ENCODE data around the gene TM9SF1. TPM values are rescaled to one million over a fixed set of nuclear protein-coding genes. Genes with fewer than 3 reads are reported as not detected.

TM9SF1 gene
- total RNA-seq, 1 donor from 2014 or later, result 37.3 TPM

- peaks cover 0 to 17% of the 10 kb centered on the region in 2 donors for H3K36me3 ChIP-seq
- H3K4me3 ChIP-seq, result peak overlapping the region; percentile 65 to 72
- peaks cover 39% of the 10 kb centered on the region for H3K4me1 ChIP-seq
- peak overlapping the region; percentile 95 for H3K27ac ChIP-seq
- no peaks in the 10 kb centered on the region for H3K27me3 ChIP-seq
- TF ChIP-seq POLR2A (IDR thresholded peaks at IDR 0.05) (no peak), POLR2AphosphoS5 (IDR thresholded peaks at IDR 0.05; ENCODE audit: insufficient read depth in 1 of 2, low read depth in 1 of 2) (no peak)
- TF ChIP-seq, protein P1, sequence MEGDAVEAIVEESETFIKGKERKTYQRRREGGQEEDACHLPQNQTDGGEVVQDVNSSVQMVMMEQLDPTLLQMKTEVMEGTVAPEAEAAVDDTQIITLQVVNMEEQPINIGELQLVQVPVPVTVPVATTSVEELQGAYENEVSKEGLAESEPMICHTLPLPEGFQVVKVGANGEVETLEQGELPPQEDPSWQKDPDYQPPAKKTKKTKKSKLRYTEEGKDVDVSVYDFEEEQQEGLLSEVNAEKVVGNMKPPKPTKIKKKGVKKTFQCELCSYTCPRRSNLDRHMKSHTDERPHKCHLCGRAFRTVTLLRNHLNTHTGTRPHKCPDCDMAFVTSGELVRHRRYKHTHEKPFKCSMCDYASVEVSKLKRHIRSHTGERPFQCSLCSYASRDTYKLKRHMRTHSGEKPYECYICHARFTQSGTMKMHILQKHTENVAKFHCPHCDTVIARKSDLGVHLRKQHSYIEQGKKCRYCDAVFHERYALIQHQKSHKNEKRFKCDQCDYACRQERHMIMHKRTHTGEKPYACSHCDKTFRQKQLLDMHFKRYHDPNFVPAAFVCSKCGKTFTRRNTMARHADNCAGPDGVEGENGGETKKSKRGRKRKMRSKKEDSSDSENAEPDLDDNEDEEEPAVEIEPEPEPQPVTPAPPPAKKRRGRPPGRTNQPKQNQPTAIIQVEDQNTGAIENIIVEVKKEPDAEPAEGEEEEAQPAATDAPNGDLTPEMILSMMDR (IDR thresholded peaks at IDR 0.05), result no peak
- no peak for DNase-seq (ENCODE audit: extremely low spot score in 2 of 2)
- no peaks in the 10 kb centered on the region for H3K9me3 ChIP-seq
- intact Hi-C loops (cut with DNase I), result no loop called here
Observed at GRCh38 chr14:24194186-24194872, 912 bp downstream of the TM9SF1 start.

GRCh38 chr14:24192933-24193332, 2.3 kb downstream of the TM9SF1 start:
- H3K27ac ChIP-seq, result no peak overlapping the region
- DNase-seq (ENCODE audit: extremely low spot score in 2 of 2), result no peak
- peaks cover 33% of the 10 kb centered on the region for H3K4me1 ChIP-seq
- TF ChIP-seq POLR2AphosphoS5 (IDR thresholded peaks at IDR 0.05; ENCODE audit: insufficient read depth in 1 of 2, low read depth in 1 of 2), result no peak
- TF ChIP-seq POLR2A (IDR thresholded peaks at IDR 0.05), result no peak
- TF ChIP-seq, protein P1 (IDR thresholded peaks at IDR 0.05), result no peak
- no peaks in the 10 kb centered on the region for H3K9me3 ChIP-seq
- no peak overlapping the region for H3K4me3 ChIP-seq
- no peaks in the 10 kb centered on the region for H3K27me3 ChIP-seq
- peaks cover 0 to 17% of the 10 kb centered on the region in 2 donors for H3K36me3 ChIP-seq
- intact Hi-C loops (cut with DNase I), result no loop called here

DNA sequence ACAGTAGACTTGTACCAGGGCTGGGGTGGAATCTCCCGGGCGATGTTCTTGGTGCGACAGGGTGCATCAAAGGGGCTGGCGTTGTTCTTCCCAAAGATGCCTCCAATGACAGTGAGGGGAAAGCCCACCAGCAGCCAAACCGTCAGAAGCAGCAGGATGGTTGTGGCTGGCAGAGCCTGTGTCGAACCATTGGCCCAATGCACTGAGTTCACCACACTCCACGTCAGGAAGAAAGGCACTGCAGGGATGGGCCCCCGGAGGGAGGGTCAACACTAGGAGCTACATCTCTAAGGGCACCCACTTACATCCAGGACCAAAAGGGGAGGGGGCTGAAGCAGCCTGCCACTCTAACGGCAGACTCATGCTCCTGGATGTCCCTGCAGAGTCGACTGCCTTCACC, 4.8 kb downstream of the TM9SF1 start:
- intact Hi-C loops (cut with DNase I), result no loop called here
- H3K36me3 ChIP-seq, result peaks cover 0 to 26% of the 10 kb centered on the region in 2 donors
- H3K4me1 ChIP-seq, result peaks cover 26% of the 10 kb centered on the region
- TF ChIP-seq POLR2A (IDR thresholded peaks at IDR 0.05), result no peak
- TF ChIP-seq, protein P1 (IDR thresholded peaks at IDR 0.05), result no peak
- TF ChIP-seq POLR2AphosphoS5 (IDR thresholded peaks at IDR 0.05; ENCODE audit: insufficient read depth in 1 of 2, low read depth in 1 of 2), result no peak
- no peaks in the 10 kb centered on the region for H3K9me3 ChIP-seq
- H3K27me3 ChIP-seq, result no peaks in the 10 kb centered on the region
- H3K27ac ChIP-seq, result no peak overlapping the region
- no peak for DNase-seq (ENCODE audit: extremely low spot score in 2 of 2)
- H3K4me3 ChIP-seq, result no peak overlapping the region

DNA sequence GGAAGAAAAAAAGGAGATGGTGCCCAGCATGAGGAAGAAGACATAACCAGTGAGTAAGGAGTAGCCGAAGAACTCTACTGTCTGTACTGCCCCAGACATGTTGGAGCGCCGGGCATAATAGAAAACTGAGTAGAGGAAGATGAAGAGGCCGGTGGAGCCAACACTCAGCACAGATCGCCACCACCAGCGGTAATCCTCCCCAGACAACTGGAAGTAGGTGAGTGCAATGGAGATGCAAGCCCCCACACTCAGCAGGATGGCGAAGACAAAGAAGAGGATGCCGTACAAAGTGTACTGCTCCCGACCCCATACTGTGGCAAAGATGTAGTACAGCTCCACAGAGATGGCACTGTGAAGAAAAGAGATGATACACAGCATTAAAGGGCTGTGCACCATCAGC, 5.8 kb downstream of the TM9SF1 start:
- no peak for DNase-seq (ENCODE audit: extremely low spot score in 2 of 2)
- Histone ChIP-seq H3K27ac (no peak overlapping the region), H3K27me3 (no peaks in the 10 kb centered on the region), H3K9me3 (no peaks in the 10 kb centered on the region), H3K4me1 (peaks cover 21% of the 10 kb centered on the region), H3K36me3 (peaks cover 0 to 36% of the 10 kb centered on the region in 2 donors), H3K4me3 (no peak overlapping the region)
- intact Hi-C loops (cut with DNase I), result no loop called here
- TF ChIP-seq POLR2A (IDR thresholded peaks at IDR 0.05) (no peak), POLR2AphosphoS5 (IDR thresholded peaks at IDR 0.05; ENCODE audit: insufficient read depth in 1 of 2, low read depth in 1 of 2) (no peak)
- TF ChIP-seq, protein P1 (IDR thresholded peaks at IDR 0.05), result no peak

DNA sequence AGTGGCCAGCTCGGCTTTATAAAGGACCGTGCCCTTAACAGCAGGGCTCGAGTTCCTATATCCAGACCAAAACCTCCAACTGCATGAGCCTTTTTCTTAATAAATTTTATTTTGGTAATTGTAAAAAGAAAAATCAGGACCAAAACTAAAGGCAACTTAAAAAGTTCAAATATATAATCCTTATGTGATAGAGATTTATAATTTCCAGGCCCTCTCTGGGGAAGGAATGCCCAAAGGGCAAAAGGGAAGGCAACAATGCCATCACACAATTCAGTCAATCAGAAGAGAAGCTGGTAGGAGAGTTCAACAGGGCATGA, 6.2 kb downstream of the TM9SF1 start:
- no peaks in the 10 kb centered on the region for H3K27me3 ChIP-seq
- peaks cover 17% of the 10 kb centered on the region for H3K4me1 ChIP-seq
- TF ChIP-seq POLR2A (IDR thresholded peaks at IDR 0.05) (no peak), POLR2AphosphoS5 (IDR thresholded peaks at IDR 0.05; ENCODE audit: insufficient read depth in 1 of 2, low read depth in 1 of 2) (no peak)
- TF ChIP-seq, protein P1 (IDR thresholded peaks at IDR 0.05), result no peak
- peak overlapping the region; percentile 50 to 82 for H3K4me3 ChIP-seq
- intact Hi-C loops (cut with DNase I), result no loop called here
- peaks cover 0 to 40% of the 10 kb centered on the region in 2 donors for H3K36me3 ChIP-seq
- no peaks in the 10 kb centered on the region for H3K9me3 ChIP-seq
- no peak for DNase-seq (ENCODE audit: extremely low spot score in 2 of 2)
- no peak overlapping the region for H3K27ac ChIP-seq
